GM12872 (cell line): ENCODE results near the gene PIP4K2A.

ENCODE experiments used
- CTCF ChIP-seq: IDR thresholded peaks from 3 replicates; pipeline ENCODE4 v1.5.1; 2011; ENCODE audit warnings: low read depth, mild to moderate bottlenecking, low read length, moderate library complexity; ENCODE audit not compliant: insufficient read depth

The PIP4K2A gene

GRCh38 chr10:22657566-22658225 lies 56.7 kb downstream of the PIP4K2A start:
- no peak for TF ChIP-seq CTCF

- no peak for TF ChIP-seq CTCF
Observed at GRCh38 chr10:22657024-22657423, 57.4 kb downstream of the PIP4K2A start.

GRCh38 chr10:22656036-22656435 lies 58.3 kb downstream of the PIP4K2A start:
- TF ChIP-seq CTCF = no peak

GRCh38 chr10:22655312-22655981 lies 58.9 kb downstream of the PIP4K2A start:
- TF ChIP-seq CTCF = no peak

GRCh38 chr10:22652988-22653481 lies 61.3 kb downstream of the PIP4K2A start:
- no peak for TF ChIP-seq CTCF

GRCh38 chr10:22651276-22651980 lies 63.0 kb downstream of the PIP4K2A start:
- no peak for TF ChIP-seq CTCF

- TF ChIP-seq CTCF = no peak
Observed at GRCh38 chr10:22649994-22650393, 64.4 kb downstream of the PIP4K2A start.
